Panc1 (cell line): ENCODE measurements around the gene UVSSA. TPM values are rescaled to one million over a fixed set of nuclear protein-coding genes. Genes with fewer than 3 reads are reported as not detected.

Experiments used
- ATAC-seq: fragments of 200-7000 bp; cut with Tn5 transposase; 2 replicates; pipeline ENCODE4 v1.9.1; 2020; ENCODE audit warnings: mild to moderate bottlenecking, moderate library complexity
- BruUV-seq: library from RNA; stranded (reverse); fragments of 400-500 nt; replicated peaks from 2 replicates; lab custom pipeline; 2021; lab: Mats Ljungman, UMichigan
- CTCF ChIA-PET: fragments of 300-600 bp; sonication (Branson Sonifier 250); formaldehyde crosslinking; loops from one replicate; lab custom pipeline; 2022; ENCODE audit warnings: antibody characterized with exemption; lab: Charles Lee
- POLR2A ChIA-PET: fragments of 300-600 bp; sonication (Branson Sonifier 250); formaldehyde crosslinking; loops from one replicate; lab custom pipeline; 2022; ENCODE audit warnings: antibody characterized with exemption; lab: Charles Lee
- DNase-seq: peaks from one replicate; pipeline ENCODE4 v3.0.0-alpha.2; 2010; ENCODE audit warnings: low read depth, low spot score
- H3K27ac ChIP-seq: 2 replicates; pipeline ENCODE4 v1.5.1; 2011; ENCODE audit warnings: mild to moderate bottlenecking, low read length, inconsistent platforms
- H3K27me3 ChIP-seq: fragments of 200-500 bp; sonication (Bioruptor generic); 2 replicates; pipeline ENCODE4 v1.6.0; 2014; ENCODE audit warnings: low read length, inconsistent platforms; ENCODE audit not compliant: control insufficient read depth, insufficient read depth
- H3K36me3 ChIP-seq: fragments of 200-500 bp; sonication (Bioruptor generic); 2 replicates; pipeline ENCODE4 v1.5.1; 2014; ENCODE audit warnings: inconsistent platforms, mild to moderate bottlenecking, low read length, moderate library complexity; ENCODE audit not compliant: control insufficient read depth, insufficient read depth
- H3K4me1 ChIP-seq: 2 replicates; pipeline ENCODE4 v1.5.1; 2011; ENCODE audit warnings: inconsistent platforms, mild to moderate bottlenecking, low read length, moderate library complexity; ENCODE audit not compliant: control insufficient read depth, insufficient read depth
- H3K4me3 ChIP-seq, 2 experiments: 2 replicates each; pipeline ENCODE4 v1.5.1; 2011 to 2012; ENCODE audit warnings: low read depth in 2 of 2, low read length in 2 of 2, mild to moderate bottlenecking in 2 of 2, inconsistent platforms in 1 of 2, moderate library complexity in 1 of 2
- H3K9me3 ChIP-seq: fragments of 200-500 bp; sonication (Bioruptor generic); 2 replicates; pipeline ENCODE4 v1.5.1; 2014; ENCODE audit warnings: low read depth, mild to moderate bottlenecking, inconsistent platforms, low read length, moderate library complexity; ENCODE audit not compliant: control insufficient read depth, insufficient read depth
- POLR2AphosphoS5 ChIP-seq: IDR thresholded peaks from 2 replicates; pipeline ENCODE4 v1.6.1; 2012; ENCODE audit warnings: mild to moderate bottlenecking, low read depth, low read length, moderate library complexity
- SIN3A ChIP-seq: IDR thresholded peaks from 2 replicates; pipeline ENCODE4 v1.6.1; 2012; ENCODE audit warnings: low read depth, mild to moderate bottlenecking, low read length, moderate library complexity, borderline replicate concordance; ENCODE audit not compliant: insufficient read depth
- TCF7L2 ChIP-seq: IDR thresholded peaks from 2 replicates; pipeline ENCODE4 v1.6.1; 2011; ENCODE audit warnings: mild to moderate bottlenecking, low read depth, low read length, inconsistent platforms
- in situ Hi-C: cut with HindIII; loops from 2 replicates; pipeline ENCODE4 v1.10.0; 2016; ENCODE audit warnings: low sequenced_read_pairs, low pct_unique_long_range_greater_than_20kb
- intact Hi-C: fragments of 100-400 bp; cut with micrococcal nuclease; formaldehyde crosslinking; loops from one replicate; pipeline ENCODE4 v1.10.0; 2022; ENCODE audit not compliant: unreplicated experiment
- total RNA-seq: library from RNA; stranded (reverse); gene quantifications from one replicate; pipeline ENCODE4 v1.2.1, GENCODE V29; 2021; ENCODE audit not compliant: unreplicated experiment
- TF ChIP-seq, protein P1 (sequence below), 2 experiments: IDR thresholded peaks; 2 replicates each; pipeline ENCODE4 v1.6.1; 2011 to 2012; ENCODE audit warnings: low read depth in 2 of 2, control low read depth in 1 of 2, low read length in 1 of 2, mild to moderate bottlenecking in 1 of 2, moderate library complexity in 1 of 2; ENCODE audit not compliant: insufficient read depth in 1 of 2
- TF ChIP-seq, protein P2 (sequence below): fragments of 450-650 bp; IDR thresholded peaks from 2 replicates; pipeline ENCODE4 v1.5.1; 2017; ENCODE audit warnings: mild to moderate bottlenecking

UVSSA gene
- total RNA-seq, 1 experiment from 2014 or later: 23.4 TPM

DNA sequence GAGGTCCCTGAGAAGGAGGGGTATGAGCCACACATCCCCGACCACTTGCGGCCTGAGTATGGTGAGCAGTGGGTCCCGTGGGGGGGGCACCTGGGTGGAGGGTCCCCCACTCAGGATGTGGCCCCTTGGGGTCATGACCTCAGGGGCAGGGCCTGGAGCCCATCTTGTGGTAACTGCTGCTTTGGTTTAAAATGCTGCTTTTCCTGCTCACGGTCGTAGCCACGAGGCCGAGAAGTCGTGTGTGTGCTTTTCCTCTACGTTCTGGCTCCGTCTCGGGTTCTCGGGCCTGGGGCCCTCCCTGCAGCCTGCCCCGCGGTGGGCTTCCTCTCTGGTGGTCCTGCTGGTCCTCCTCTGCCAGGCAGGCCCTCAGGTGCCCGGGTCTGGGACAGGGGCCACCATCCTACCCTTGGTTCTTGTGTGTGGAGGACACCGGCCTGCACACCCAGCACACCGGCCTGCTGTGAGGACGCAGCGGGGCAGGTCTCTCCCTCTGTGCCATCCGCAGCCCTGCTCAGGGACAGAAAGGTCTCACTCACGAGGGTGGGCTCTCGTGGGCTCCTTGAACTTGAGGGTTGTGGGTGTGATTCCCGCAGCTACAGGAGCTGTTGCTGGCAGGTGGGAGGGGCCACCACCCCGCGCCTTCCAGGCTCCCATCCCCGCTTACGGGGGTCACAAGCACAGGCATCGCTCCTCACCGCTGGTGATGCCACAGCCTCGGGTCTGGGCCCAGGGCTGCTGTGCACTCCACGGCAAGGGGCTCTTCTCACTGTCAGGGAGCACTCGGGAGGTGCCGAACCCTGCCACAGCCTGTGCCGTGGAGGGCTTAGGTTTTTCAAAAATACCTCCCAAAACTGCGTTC, 19.6 kb downstream of the UVSSA start:
- in situ Hi-C loops: no loop called here
- CTCF ChIA-PET: no interaction called here
- no peaks in the 10 kb centered on the region for H3K9me3 ChIP-seq
- no TSS peak for BruUV-seq
- no peak overlapping the region for H3K4me3 ChIP-seq
- POLR2A ChIA-PET: no interaction called here
- DNase-seq (no peak), ATAC-seq (no peak)
- no peak overlapping the region for H3K27ac ChIP-seq
- TF ChIP-seq POLR2AphosphoS5 (no peak), TCF7L2 (no peak), SIN3A (no peak)
- TF ChIP-seq, protein P1, sequence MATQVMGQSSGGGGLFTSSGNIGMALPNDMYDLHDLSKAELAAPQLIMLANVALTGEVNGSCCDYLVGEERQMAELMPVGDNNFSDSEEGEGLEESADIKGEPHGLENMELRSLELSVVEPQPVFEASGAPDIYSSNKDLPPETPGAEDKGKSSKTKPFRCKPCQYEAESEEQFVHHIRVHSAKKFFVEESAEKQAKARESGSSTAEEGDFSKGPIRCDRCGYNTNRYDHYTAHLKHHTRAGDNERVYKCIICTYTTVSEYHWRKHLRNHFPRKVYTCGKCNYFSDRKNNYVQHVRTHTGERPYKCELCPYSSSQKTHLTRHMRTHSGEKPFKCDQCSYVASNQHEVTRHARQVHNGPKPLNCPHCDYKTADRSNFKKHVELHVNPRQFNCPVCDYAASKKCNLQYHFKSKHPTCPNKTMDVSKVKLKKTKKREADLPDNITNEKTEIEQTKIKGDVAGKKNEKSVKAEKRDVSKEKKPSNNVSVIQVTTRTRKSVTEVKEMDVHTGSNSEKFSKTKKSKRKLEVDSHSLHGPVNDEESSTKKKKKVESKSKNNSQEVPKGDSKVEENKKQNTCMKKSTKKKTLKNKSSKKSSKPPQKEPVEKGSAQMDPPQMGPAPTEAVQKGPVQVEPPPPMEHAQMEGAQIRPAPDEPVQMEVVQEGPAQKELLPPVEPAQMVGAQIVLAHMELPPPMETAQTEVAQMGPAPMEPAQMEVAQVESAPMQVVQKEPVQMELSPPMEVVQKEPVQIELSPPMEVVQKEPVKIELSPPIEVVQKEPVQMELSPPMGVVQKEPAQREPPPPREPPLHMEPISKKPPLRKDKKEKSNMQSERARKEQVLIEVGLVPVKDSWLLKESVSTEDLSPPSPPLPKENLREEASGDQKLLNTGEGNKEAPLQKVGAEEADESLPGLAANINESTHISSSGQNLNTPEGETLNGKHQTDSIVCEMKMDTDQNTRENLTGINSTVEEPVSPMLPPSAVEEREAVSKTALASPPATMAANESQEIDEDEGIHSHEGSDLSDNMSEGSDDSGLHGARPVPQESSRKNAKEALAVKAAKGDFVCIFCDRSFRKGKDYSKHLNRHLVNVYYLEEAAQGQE (IDR thresholded peaks at IDR 0.05; ENCODE audit: insufficient read depth in 1 of 2, low read depth in 2 of 2, low read length in 1 of 2): no peak
- TF ChIP-seq, protein P2, sequence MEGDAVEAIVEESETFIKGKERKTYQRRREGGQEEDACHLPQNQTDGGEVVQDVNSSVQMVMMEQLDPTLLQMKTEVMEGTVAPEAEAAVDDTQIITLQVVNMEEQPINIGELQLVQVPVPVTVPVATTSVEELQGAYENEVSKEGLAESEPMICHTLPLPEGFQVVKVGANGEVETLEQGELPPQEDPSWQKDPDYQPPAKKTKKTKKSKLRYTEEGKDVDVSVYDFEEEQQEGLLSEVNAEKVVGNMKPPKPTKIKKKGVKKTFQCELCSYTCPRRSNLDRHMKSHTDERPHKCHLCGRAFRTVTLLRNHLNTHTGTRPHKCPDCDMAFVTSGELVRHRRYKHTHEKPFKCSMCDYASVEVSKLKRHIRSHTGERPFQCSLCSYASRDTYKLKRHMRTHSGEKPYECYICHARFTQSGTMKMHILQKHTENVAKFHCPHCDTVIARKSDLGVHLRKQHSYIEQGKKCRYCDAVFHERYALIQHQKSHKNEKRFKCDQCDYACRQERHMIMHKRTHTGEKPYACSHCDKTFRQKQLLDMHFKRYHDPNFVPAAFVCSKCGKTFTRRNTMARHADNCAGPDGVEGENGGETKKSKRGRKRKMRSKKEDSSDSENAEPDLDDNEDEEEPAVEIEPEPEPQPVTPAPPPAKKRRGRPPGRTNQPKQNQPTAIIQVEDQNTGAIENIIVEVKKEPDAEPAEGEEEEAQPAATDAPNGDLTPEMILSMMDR: no peak
- intact Hi-C loops: no loop called here
- no peaks in the 10 kb centered on the region for H3K27me3 ChIP-seq
- H3K4me1 ChIP-seq: no peaks in the 10 kb centered on the region
- H3K36me3 ChIP-seq: no peaks in the 10 kb centered on the region

DNA sequence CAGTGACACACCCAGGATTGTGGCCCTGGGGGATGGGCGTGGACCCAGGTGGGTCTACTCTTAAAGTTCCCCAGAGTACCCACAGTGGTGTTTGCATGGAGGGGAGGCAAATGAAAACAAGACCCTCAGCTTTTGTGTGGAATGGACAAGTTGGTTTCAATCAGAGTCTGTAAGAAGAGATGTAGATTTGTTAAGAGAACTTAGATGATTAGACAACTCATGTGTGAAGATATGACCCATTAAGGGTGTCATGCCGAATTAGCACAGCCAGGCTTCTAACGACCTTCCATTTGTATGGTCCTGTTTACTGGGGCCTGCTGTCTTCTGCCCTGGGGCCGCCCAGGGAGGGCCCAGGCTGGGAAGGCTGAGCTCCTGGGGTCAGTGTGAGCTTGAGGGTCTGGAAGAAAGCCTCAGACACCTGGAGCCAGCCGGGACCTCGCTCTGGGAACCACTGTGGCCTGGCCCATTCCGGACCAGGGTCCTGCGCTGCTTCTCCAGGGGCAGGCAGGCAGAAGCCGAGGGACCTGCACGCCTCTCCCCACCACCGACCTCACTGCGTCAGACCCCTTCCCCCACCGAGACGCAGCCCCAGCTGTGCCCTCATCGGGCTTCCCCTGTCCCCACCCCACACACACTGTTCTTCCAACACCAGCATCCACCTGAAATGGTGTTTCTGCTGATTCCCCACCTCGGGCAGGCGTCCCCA, 20.4 kb downstream of the UVSSA start:
- no peak overlapping the region for H3K4me3 ChIP-seq
- intact Hi-C loops: no loop called here
- ChIA-PET CTCF (interaction anchor here (0.5 kb wide), 1 partner anchor 188 kb away, joined by 5 read pairs; no protein-coding TSS in a partner anchor), POLR2A (no interaction called here)
- H3K36me3 ChIP-seq: no peaks in the 10 kb centered on the region
- ATAC-seq (no peak), DNase-seq (no peak)
- TF ChIP-seq, protein P2: no peak
- TF ChIP-seq TCF7L2: no peak
- no peak for TF ChIP-seq SIN3A
- TF ChIP-seq POLR2AphosphoS5: no peak
- TF ChIP-seq, protein P1 (IDR thresholded peaks at IDR 0.05; ENCODE audit: insufficient read depth in 1 of 2, low read depth in 2 of 2, low read length in 1 of 2): no peak
- BruUV-seq: no TSS peak
- no peaks in the 10 kb centered on the region for H3K9me3 ChIP-seq
- no peak overlapping the region for H3K27ac ChIP-seq
- no peaks in the 10 kb centered on the region for H3K4me1 ChIP-seq
- in situ Hi-C loops: no loop called here
- no peaks in the 10 kb centered on the region for H3K27me3 ChIP-seq
